ENCODE data around the gene THOC6. TPM values are rescaled to one million over a fixed set of nuclear protein-coding genes. Genes with fewer than 3 reads are reported as not detected.

Gene THOC6
- polyA plus RNA-seq, 2 of the 4 experiments (the other 2 are of a cell fraction), result 32.5 to 53.2 TPM

DNA sequence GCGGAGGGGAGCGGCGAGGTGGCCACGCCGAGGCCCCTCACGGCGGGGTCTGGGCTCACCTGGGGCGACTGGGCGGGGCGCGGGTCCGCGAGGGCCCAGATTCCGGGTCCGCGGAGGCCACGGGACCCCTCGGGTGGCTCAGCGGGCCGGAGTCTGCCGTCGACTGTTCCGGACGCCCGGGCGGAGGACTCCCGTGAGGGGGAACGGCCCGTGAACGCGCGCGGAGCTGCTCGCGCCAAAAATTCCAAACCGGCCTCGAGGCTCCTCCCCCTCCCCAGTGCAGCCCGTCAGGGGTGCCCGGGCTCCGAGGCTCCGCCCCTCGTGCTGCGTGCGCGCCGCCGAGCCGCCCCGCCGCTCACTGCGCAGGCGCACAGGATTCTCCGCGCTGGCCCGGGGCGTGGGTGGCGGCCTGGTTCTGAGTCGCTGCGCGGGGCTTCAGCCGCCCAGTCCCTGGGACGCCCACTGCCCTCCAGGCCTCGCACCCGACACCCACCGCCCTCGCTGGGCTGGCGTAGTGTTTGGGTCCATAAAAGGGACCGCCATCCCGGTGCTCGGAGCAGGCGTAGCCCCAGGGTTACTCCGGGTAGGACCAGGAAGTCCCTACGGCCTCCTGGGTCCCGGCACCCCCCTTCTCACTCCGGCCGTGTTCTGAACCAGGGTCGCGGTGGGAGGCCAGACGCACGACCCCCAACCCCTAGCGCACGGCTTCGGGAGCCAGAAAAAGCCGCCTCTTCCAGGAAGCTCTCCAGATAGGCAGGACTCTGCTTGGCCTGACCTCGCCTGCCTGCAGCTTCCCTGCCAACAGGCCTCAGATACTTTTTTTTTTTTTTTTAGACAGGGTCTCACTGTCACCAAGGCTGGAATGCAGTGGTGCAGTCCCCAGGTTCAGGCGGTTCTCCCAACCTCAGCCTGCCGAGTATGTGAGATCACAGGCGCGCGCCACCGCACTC, 43.3 kb upstream of the THOC6 start, which contains the start of gene PKMYT1:
TSS of gene PKMYT1 (minus strand) at position 220 of the 950 bp plus-strand sequence. CDS start 789 bp downstream, outside the sequence.
- POLR2A ChIA-PET, result interaction anchor here (0.6 to 2.2 kb wide), 5 partner anchors 8 to 44 kb away, joined by 3 to 13 read pairs (median 4); partner anchors contain the start of genes KREMEN2, PAQR4 and TNFRSF12A
- no peak for FAIRE-seq

DNA sequence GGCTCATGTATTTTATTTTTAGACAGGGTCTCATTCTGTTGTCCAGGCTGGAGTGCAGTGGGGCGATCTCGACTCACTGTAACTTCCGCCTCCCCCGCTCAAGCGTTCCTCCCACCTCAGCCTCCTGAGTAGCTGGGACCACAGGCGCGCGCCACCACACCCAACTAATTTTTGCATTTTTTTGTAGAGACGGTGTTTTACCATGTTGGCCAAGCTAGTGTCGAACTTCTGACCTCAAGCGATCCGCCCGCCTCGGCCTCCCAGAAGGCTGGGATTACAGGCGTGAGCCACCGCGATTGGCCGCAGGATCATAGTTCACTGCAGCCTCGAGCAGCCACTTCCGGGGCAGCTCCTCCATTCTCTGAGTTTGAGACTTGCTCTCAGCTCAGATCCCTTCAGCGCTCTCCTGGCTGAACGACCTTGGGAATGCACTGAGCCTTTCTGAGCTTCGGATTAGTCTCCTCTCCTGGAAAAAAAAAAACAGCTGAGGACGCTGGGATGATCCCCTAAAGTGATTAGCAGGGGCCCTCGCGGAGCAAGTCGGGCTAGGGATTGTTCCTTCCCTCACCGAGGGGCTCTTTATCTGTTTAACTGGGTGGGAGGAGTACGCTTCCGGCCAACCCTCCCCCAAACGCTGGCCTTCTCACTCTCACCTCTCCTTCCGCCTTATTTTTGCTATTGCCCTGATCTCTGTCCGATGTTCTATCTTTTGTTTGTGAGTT, 42.5 kb upstream of the THOC6 start:
- Histone ChIP-seq H3K4me3 (peak overlapping the region; percentile 71), H3K9me3 (no peaks in the 10 kb centered on the region), H3K4me2 (peak overlapping the region; percentile 85), H3K27ac (peak overlapping the region; percentile 91 to 95), H3K4me1 (peaks cover 18% of the 10 kb centered on the region; the same call in 2 of the 3 replicates)
- POLR2A ChIA-PET, result interaction anchor here (0.6 to 2.2 kb wide), 4 partner anchors 9 to 43 kb away, joined by 3 to 13 read pairs (median 6); partner anchors contain the start of genes PAQR4 and TNFRSF12A
- DNase-seq (ENCODE audit: low read depth in 1 of 2, low spot score in 1 of 2) (no peak), FAIRE-seq (no peak), ATAC-seq (no peak)
- WGBS (ENCODE audit: missing lambda C conversion rate), result 96% methylated on average over 33 of the region's 33 CpGs
- TF ChIP-seq ESRRA (IDR thresholded peaks at IDR 0.05; ENCODE audit: borderline replicate concordance, low read length), result no peak
- CTCF ChIA-PET, result interaction anchor here (0.9 to 3.9 kb wide), 7 partner anchors 9 to 148 kb away, joined by 3 to 27 read pairs (median 4); partner anchors contain the start of gene PAQR4

More for the DNA sequence above, 43.3 kb upstream of the THOC6 start, which contains the start of gene PKMYT1:
- CTCF ChIA-PET, result interaction anchor here (0.6 to 3.9 kb wide), 10 partner anchors 9 to 149 kb away, joined by 3 to 27 read pairs (median 4); partner anchors contain the start of gene PAQR4
- peaks cover 18% of the 10 kb centered on the region; the same call in 2 of the 3 replicates for H3K4me1 ChIP-seq
- WGBS (ENCODE audit: missing lambda C conversion rate), result 14% methylated on average over 48 of the region's 91 CpGs
- H3K4me2 ChIP-seq, result peak within 1 kb of the TSS; percentile 85
- DNase-seq (ENCODE audit: low read depth in 1 of 2, low spot score in 1 of 2) (peak; percentile 85 to 98), ATAC-seq (peak; percentile 70 to 82)
- no peaks in the 10 kb centered on the region for H3K9me3 ChIP-seq
- H3K4me3 ChIP-seq, result peak within 1 kb of the TSS; percentile 71
- peak within 1 kb of the TSS; percentile 91 to 95 for H3K27ac ChIP-seq
- no peak for TF ChIP-seq CBX2 (IDR thresholded peaks at IDR 0.05; ENCODE audit: borderline replicate concordance, low read depth)
- TF ChIP-seq, protein P1, sequence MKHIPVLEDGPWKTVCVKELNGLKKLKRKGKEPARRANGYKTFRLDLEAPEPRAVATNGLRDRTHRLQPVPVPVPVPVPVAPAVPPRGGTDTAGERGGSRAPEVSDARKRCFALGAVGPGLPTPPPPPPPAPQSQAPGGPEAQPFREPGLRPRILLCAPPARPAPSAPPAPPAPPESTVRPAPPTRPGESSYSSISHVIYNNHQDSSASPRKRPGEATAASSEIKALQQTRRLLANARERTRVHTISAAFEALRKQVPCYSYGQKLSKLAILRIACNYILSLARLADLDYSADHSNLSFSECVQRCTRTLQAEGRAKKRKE (CRISPR knock-in tag; IDR thresholded peaks at IDR 0.05; ENCODE audit: low read depth), result 0 out of 2 replicates have a peak, but pooled peaks have one; percentile 7
- TF ChIP-seq, protein P2, sequence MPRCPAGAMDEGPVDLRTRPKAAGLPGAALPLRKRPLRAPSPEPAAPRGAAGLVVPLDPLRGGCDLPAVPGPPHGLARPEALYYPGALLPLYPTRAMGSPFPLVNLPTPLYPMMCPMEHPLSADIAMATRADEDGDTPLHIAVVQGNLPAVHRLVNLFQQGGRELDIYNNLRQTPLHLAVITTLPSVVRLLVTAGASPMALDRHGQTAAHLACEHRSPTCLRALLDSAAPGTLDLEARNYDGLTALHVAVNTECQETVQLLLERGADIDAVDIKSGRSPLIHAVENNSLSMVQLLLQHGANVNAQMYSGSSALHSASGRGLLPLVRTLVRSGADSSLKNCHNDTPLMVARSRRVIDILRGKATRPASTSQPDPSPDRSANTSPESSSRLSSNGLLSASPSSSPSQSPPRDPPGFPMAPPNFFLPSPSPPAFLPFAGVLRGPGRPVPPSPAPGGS (IDR thresholded peaks at IDR 0.05), result peak; percentile 89; the same call in 2 of the 3 replicates
- TF ChIP-seq RCOR1 (IDR thresholded peaks at IDR 0.05; ENCODE audit: low read depth, low read length), result no peak
- TF ChIP-seq, protein P3, sequence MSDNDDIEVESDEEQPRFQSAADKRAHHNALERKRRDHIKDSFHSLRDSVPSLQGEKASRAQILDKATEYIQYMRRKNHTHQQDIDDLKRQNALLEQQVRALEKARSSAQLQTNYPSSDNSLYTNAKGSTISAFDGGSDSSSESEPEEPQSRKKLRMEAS (IDR thresholded peaks at IDR 0.05), result peak; percentile 42
- TF ChIP-seq RFX5 (IDR thresholded peaks at IDR 0.05), result peak; percentile 28; the same call in 1 of the 2 replicates
- peak; percentile 80 for TF ChIP-seq PHF8 (IDR thresholded peaks at IDR 0.05; ENCODE audit: borderline replicate concordance, low read depth)
- TF ChIP-seq, protein P4, sequence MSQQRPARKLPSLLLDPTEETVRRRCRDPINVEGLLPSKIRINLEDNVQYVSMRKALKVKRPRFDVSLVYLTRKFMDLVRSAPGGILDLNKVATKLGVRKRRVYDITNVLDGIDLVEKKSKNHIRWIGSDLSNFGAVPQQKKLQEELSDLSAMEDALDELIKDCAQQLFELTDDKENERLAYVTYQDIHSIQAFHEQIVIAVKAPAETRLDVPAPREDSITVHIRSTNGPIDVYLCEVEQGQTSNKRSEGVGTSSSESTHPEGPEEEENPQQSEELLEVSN (IDR thresholded peaks at IDR 0.05; ENCODE audit: borderline replicate concordance, low read depth), result peak; percentile 63; the same call in 1 of the 2 replicates
- TF ChIP-seq MAFK (IDR thresholded peaks at IDR 0.05; ENCODE audit: partially characterized antibody), result no peak
- TF ChIP-seq ZFP36 (IDR thresholded peaks at IDR 0.05; ENCODE audit: borderline replicate concordance, partially characterized antibody), result peak; percentile 96
- peak; percentile 18; the same call in 1 of the 2 replicates for TF ChIP-seq GATA3 (IDR thresholded peaks at IDR 0.05; ENCODE audit: borderline replicate concordance)
- TF ChIP-seq KDM5A (IDR thresholded peaks at IDR 0.05), result no peak
- TF ChIP-seq SREBF2 (IDR thresholded peaks at IDR 0.05), result no peak
- TF ChIP-seq POLR2AphosphoS2 (conservative IDR thresholded peaks at IDR 0.05; ENCODE audit: low read length), result no peak
- TF ChIP-seq POLR2A (IDR thresholded peaks at IDR 0.05; ENCODE audit: low read length), result peak; percentile 92
- TF ChIP-seq MYC (IDR thresholded peaks at IDR 0.05; ENCODE audit: borderline replicate concordance, low read length), result 0 out of 2 replicates have a peak, but pooled peaks have one; percentile 54
- peak; percentile 83 to 87 for TF ChIP-seq JUN (IDR thresholded peaks at IDR 0.05)
